22Rv1 (cell line): Measurements from ENCODE around the gene RAB19.

Experiments
- ZFX ChIP-seq: fragments of 450-650 bp; IDR thresholded peaks from 2 replicates; pipeline ENCODE4 v1.6.1; 2017; ENCODE audit warnings: antibody characterized with exemption, borderline replicate concordance
- TF ChIP-seq, protein P1 (sequence below): fragments of 450-650 bp; IDR thresholded peaks from 2 replicates; pipeline ENCODE4 v1.5.1; 2017; ENCODE audit warnings: mild to moderate bottlenecking

DNA sequence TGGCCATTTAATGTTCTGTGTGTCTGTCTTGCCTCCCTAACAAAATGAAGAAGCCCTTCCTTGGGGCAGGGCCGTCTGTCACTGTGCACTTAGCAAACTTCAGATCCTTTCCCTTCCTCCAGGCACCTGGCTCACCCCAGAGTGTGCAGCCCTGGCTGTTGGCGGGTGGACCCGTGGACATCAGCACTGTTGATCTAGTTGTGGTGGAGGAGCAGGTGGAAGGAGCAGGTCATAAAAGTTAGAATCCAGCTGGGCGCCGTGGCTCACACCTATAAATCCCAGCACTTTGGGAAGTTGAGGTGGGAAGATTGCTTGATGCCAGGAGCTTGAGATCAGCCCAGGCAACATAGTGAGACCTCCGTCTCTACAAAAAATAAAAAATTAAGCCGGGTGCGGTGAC lies 12.7 kb downstream of the RAB19 start:
- TF ChIP-seq, protein P1, sequence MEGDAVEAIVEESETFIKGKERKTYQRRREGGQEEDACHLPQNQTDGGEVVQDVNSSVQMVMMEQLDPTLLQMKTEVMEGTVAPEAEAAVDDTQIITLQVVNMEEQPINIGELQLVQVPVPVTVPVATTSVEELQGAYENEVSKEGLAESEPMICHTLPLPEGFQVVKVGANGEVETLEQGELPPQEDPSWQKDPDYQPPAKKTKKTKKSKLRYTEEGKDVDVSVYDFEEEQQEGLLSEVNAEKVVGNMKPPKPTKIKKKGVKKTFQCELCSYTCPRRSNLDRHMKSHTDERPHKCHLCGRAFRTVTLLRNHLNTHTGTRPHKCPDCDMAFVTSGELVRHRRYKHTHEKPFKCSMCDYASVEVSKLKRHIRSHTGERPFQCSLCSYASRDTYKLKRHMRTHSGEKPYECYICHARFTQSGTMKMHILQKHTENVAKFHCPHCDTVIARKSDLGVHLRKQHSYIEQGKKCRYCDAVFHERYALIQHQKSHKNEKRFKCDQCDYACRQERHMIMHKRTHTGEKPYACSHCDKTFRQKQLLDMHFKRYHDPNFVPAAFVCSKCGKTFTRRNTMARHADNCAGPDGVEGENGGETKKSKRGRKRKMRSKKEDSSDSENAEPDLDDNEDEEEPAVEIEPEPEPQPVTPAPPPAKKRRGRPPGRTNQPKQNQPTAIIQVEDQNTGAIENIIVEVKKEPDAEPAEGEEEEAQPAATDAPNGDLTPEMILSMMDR, result no peak
- TF ChIP-seq ZFX, result no peak
